ENCODE measurements around the gene GALNTL6. TPM values are rescaled to one million over a fixed set of nuclear protein-coding genes. Genes with fewer than 3 reads are reported as not detected.

GALNTL6 gene
- total RNA-seq, 2 donors from 2014 or later: 0.71 TPM; not detected in 1

DNA sequence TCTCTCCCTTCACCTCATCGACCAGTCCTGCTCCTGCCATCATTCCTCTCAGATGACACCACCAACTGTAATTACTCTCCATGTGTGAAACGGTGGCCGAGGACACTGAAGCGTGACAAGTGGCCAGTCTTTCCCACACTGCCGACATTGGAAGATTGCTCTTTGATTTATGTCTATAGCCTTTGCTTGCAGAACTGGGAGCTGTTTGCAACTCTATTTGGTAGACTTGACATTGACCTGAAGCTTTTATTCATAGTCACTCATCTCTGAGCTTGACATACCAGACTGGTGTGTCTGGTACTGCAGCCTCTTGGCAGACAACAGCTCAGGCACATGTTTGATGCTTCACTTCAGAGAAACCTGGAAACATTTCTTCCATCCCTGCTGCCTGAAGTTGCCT is 1233.6 kb downstream of the GALNTL6 start:
- TF ChIP-seq, protein P1, sequence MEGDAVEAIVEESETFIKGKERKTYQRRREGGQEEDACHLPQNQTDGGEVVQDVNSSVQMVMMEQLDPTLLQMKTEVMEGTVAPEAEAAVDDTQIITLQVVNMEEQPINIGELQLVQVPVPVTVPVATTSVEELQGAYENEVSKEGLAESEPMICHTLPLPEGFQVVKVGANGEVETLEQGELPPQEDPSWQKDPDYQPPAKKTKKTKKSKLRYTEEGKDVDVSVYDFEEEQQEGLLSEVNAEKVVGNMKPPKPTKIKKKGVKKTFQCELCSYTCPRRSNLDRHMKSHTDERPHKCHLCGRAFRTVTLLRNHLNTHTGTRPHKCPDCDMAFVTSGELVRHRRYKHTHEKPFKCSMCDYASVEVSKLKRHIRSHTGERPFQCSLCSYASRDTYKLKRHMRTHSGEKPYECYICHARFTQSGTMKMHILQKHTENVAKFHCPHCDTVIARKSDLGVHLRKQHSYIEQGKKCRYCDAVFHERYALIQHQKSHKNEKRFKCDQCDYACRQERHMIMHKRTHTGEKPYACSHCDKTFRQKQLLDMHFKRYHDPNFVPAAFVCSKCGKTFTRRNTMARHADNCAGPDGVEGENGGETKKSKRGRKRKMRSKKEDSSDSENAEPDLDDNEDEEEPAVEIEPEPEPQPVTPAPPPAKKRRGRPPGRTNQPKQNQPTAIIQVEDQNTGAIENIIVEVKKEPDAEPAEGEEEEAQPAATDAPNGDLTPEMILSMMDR (conservative IDR thresholded peaks at IDR 0.05): no peak
- WGBS, 2 experiments (ENCODE audit: insufficient coverage in 1 of 2, insufficient read length in 1 of 2): 90 to 100% methylated on average over 1 to 5 of the region's 5 CpGs
- H3K4me3 ChIP-seq (ENCODE audit: low read length): no peak overlapping the region
- Mint-ChIP-seq H3K4me1 (peaks cover 16% of the 10 kb centered on the region), H3K27me3 (ENCODE audit: insufficient read depth) (peaks cover 54% of the 10 kb centered on the region), H3K4me3 (no peak overlapping the region), H3K36me3 (ENCODE audit: low read depth) (no peaks in the 10 kb centered on the region), H3K27ac (no peak overlapping the region), H3K9me3 (peaks cover 15% of the 10 kb centered on the region)
- no peaks in the 10 kb centered on the region for H3K4me1 ChIP-seq (ENCODE audit: control insufficient read depth, insufficient read depth, low read length)
- no peaks in the 10 kb centered on the region for H3K36me3 ChIP-seq (ENCODE audit: control insufficient read depth, insufficient read depth, low read length)
- no peak overlapping the region for H3K9ac ChIP-seq (ENCODE audit: extremely low read depth, low read length, poor library complexity, severe bottlenecking)
- no peak overlapping the region for H3K27ac ChIP-seq (ENCODE audit: low read depth, low read length)
- DNase-seq: no peak
- peaks cover 42% of the 10 kb centered on the region for H3K27me3 ChIP-seq (ENCODE audit: control insufficient read depth, insufficient read depth, low read length, poor library complexity, severe bottlenecking)
- H3K9me3 ChIP-seq (ENCODE audit: control insufficient read depth, low read length): no peaks in the 10 kb centered on the region

DNA sequence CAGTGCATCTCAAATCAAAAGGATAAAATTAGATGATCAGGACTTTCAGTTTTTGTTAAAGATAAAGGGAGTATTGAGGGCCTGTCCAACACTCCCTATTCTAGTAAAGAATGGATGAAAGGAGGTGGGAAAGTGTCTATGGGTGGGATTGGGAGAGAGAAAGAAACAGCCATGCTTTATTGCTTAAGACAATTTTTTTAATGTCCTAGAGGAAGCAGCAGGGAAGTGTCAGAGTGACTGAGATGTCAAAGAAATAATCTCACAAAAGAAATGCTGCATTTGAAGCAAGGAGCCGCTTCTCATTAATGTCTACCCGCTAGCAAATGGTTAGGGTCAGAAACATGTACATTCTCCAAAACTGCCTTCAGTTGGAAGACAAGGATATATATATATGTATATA is 1238.0 kb downstream of the GALNTL6 start:
- Histone ChIP-seq H3K27ac (ENCODE audit: low read depth, low read length) (peak overlapping the region; percentile 56), H3K27me3 (ENCODE audit: control insufficient read depth, insufficient read depth, low read length, poor library complexity, severe bottlenecking) (peaks cover 57% of the 10 kb centered on the region), H3K36me3 (ENCODE audit: control insufficient read depth, insufficient read depth, low read length) (no peaks in the 10 kb centered on the region), H3K9me3 (ENCODE audit: control insufficient read depth, low read length) (no peaks in the 10 kb centered on the region), H3K4me1 (ENCODE audit: control insufficient read depth, insufficient read depth, low read length) (no peaks in the 10 kb centered on the region), H3K9ac (ENCODE audit: extremely low read depth, low read length, poor library complexity, severe bottlenecking) (no peak overlapping the region), H3K4me3 (ENCODE audit: low read length) (no peak overlapping the region)
- no peaks in the 10 kb centered on the region for H3K36me3 Mint-ChIP-seq (ENCODE audit: low read depth)
- no peak for DNase-seq
- TF ChIP-seq, protein P1 (conservative IDR thresholded peaks at IDR 0.05): no peak
- no peak overlapping the region for H3K27ac Mint-ChIP-seq
- H3K4me3 Mint-ChIP-seq: no peak overlapping the region
- H3K4me1 Mint-ChIP-seq: peaks cover 18% of the 10 kb centered on the region
- WGBS, 2 experiments (ENCODE audit: insufficient coverage in 1 of 2, insufficient read length in 1 of 2): 100% methylated on average over 2 of the region's 2 CpGs; no CpG with 5 or more reads in 1 of the 2 experiments
- H3K9me3 Mint-ChIP-seq: no peaks in the 10 kb centered on the region
- peaks cover 55% of the 10 kb centered on the region for H3K27me3 Mint-ChIP-seq (ENCODE audit: insufficient read depth)

DNA sequence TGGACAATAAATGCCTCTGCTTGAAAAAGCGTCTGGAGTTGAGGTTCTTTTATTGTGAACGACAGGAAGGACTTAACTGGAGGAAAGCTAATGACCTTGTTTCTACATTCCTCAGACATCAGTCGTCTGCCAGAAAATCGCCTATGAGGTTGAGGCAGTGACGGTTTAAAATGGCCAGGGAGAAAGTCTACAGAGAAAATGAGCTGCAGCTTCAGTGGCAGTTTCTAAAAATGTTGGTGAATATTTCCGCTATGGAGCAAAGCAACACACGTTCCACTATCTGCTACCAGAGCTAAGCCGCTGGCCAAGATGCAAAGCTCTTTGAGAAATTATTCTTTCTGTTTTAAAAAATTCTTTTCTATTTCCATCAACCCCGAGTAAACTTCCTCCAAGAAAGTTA is 1238.5 kb downstream of the GALNTL6 start:
- Mint-ChIP-seq H3K9me3 (no peaks in the 10 kb centered on the region), H3K27me3 (ENCODE audit: insufficient read depth) (peaks cover 50% of the 10 kb centered on the region), H3K4me1 (peaks cover 20% of the 10 kb centered on the region), H3K36me3 (ENCODE audit: low read depth) (no peaks in the 10 kb centered on the region), H3K27ac (no peak overlapping the region), H3K4me3 (no peak overlapping the region)
- Histone ChIP-seq H3K27me3 (ENCODE audit: control insufficient read depth, insufficient read depth, low read length, poor library complexity, severe bottlenecking) (peaks cover 53% of the 10 kb centered on the region), H3K27ac (ENCODE audit: low read depth, low read length) (peak overlapping the region; percentile 29), H3K4me3 (ENCODE audit: low read length) (no peak overlapping the region), H3K9ac (ENCODE audit: extremely low read depth, low read length, poor library complexity, severe bottlenecking) (no peak overlapping the region), H3K4me1 (ENCODE audit: control insufficient read depth, insufficient read depth, low read length) (no peaks in the 10 kb centered on the region), H3K36me3 (ENCODE audit: control insufficient read depth, insufficient read depth, low read length) (no peaks in the 10 kb centered on the region), H3K9me3 (ENCODE audit: control insufficient read depth, low read length) (no peaks in the 10 kb centered on the region)
- TF ChIP-seq, protein P1 (conservative IDR thresholded peaks at IDR 0.05): no peak
- WGBS, 2 experiments (ENCODE audit: insufficient coverage in 1 of 2, insufficient read length in 1 of 2): 48 to 73% methylated on average over 5 to 8 of the region's 9 CpGs
- DNase-seq: no peak

Measured in endodermal cell (in vitro differentiated cells).